ENCODE data around the gene TPT1. TPM values are rescaled to one million over a fixed set of nuclear protein-coding genes. Genes with fewer than 3 reads are reported as not detected.

Gene TPT1
- total RNA-seq, 2 experiments from 2014 or later = 3,533 to 3,563 TPM

- peak; percentile 10 for ATAC-seq
- POLR2A ChIA-PET = no interaction called here
- intact Hi-C loops (cut with micrococcal nuclease) = no loop called here
- Mint-ChIP-seq H3K36me3 (ENCODE audit: low read depth) (no peaks in the 10 kb centered on the region), H3K27me3 (peaks cover 17% of the 10 kb centered on the region), H3K4me3 (peak overlapping the region; percentile 76), H3K27ac (no peak overlapping the region), H3K4me1 (ENCODE audit: low read depth) (peaks cover 19% of the 10 kb centered on the region), H3K9me3 (no peaks in the 10 kb centered on the region)
- CTCF ChIA-PET = interaction anchor here (0.6 to 5.1 kb wide), 17 partner anchors 10 to 721 kb away, joined by 3 to 93 read pairs (median 7); partner anchors contain the start of gene TPT1
- TF ChIP-seq CTCF (IDR thresholded peaks at IDR 0.05) = no peak
- DNase-seq = no peak
These were observed 30.4 kb downstream of the TPT1 start for GRCh38 chr13:45310341-45311131.

- ATAC-seq (no peak), DNase-seq (no peak)
- Mint-ChIP-seq H3K36me3 (ENCODE audit: low read depth) (no peaks in the 10 kb centered on the region), H3K27me3 (peaks cover 18% of the 10 kb centered on the region), H3K4me1 (ENCODE audit: low read depth) (peaks cover 19% of the 10 kb centered on the region), H3K27ac (no peak overlapping the region), H3K4me3 (no peak overlapping the region), H3K9me3 (no peaks in the 10 kb centered on the region)
- TF ChIP-seq CTCF (IDR thresholded peaks at IDR 0.05) = no peak
- POLR2A ChIA-PET = interaction anchor here (1.0 kb wide), 1 partner anchor 10 kb away, joined by 3 read pairs; no protein-coding TSS in a partner anchor
- CTCF ChIA-PET = interaction anchor here (1.4 to 5.1 kb wide), 5 partner anchors 9 to 265 kb away, joined by 3 to 93 read pairs (median 6); no protein-coding TSS in a partner anchor
- intact Hi-C loops (cut with micrococcal nuclease) = no loop called here
These were observed 34.0 kb downstream of the TPT1 start for GRCh38 chr13:45306966-45307365.

GRCh38 chr13:45305079-45305478 lies 35.9 kb downstream of the TPT1 start:
- H3K27me3 Mint-ChIP-seq = peaks cover 10% of the 10 kb centered on the region
- H3K27ac Mint-ChIP-seq = no peak overlapping the region
- ChIA-PET POLR2A (no interaction called here), CTCF (interaction anchor here (0.6 to 1.5 kb wide), 3 partner anchors 15 to 257 kb away, joined by 3 to 4 read pairs (median 3); no protein-coding TSS in a partner anchor)
- H3K36me3 Mint-ChIP-seq (ENCODE audit: low read depth) = no peaks in the 10 kb centered on the region
- no peaks in the 10 kb centered on the region for H3K9me3 Mint-ChIP-seq
- no peak for DNase-seq
- H3K4me3 Mint-ChIP-seq = no peak overlapping the region
- intact Hi-C loops (cut with micrococcal nuclease) = no loop called here
- ATAC-seq = no peak
- no peak for TF ChIP-seq CTCF (IDR thresholded peaks at IDR 0.05)
- peaks cover 8% of the 10 kb centered on the region for H3K4me1 Mint-ChIP-seq (ENCODE audit: low read depth)

GRCh38 chr13:45303866-45304265 lies 37.1 kb downstream of the TPT1 start:
- POLR2A ChIA-PET = interaction anchor here (0.8 kb wide), 1 partner anchor 243 kb away, joined by 3 read pairs; no protein-coding TSS in a partner anchor
- no peak for ATAC-seq
- no peak for DNase-seq
- intact Hi-C loops (cut with micrococcal nuclease) = no loop called here
- H3K4me3 Mint-ChIP-seq = no peak overlapping the region
- H3K4me1 Mint-ChIP-seq (ENCODE audit: low read depth) = peaks cover 4% of the 10 kb centered on the region
- H3K9me3 Mint-ChIP-seq = no peaks in the 10 kb centered on the region
- H3K36me3 Mint-ChIP-seq (ENCODE audit: low read depth) = no peaks in the 10 kb centered on the region
- CTCF ChIA-PET = interaction anchor here (1.0 to 2.0 kb wide), 6 partner anchors 12 to 257 kb away, joined by 3 to 11 read pairs (median 3); no protein-coding TSS in a partner anchor
- H3K27ac Mint-ChIP-seq = no peak overlapping the region
- peaks cover 5% of the 10 kb centered on the region for H3K27me3 Mint-ChIP-seq
- TF ChIP-seq CTCF (IDR thresholded peaks at IDR 0.05) = no peak

- intact Hi-C loops (cut with micrococcal nuclease) = no loop called here
- no peaks in the 10 kb centered on the region for H3K9me3 Mint-ChIP-seq
- DNase-seq (no peak), ATAC-seq (no peak)
- H3K27ac Mint-ChIP-seq = no peak overlapping the region
- no peak for TF ChIP-seq CTCF (IDR thresholded peaks at IDR 0.05)
- peaks cover 10% of the 10 kb centered on the region for H3K4me1 Mint-ChIP-seq (ENCODE audit: low read depth)
- no peak overlapping the region for H3K4me3 Mint-ChIP-seq
- ChIA-PET POLR2A (no interaction called here), CTCF (interaction anchor here (1.0 to 2.0 kb wide), 5 partner anchors 11 to 256 kb away, joined by 3 to 11 read pairs (median 3); no protein-coding TSS in a partner anchor)
- peaks cover 4% of the 10 kb centered on the region for H3K27me3 Mint-ChIP-seq
- H3K36me3 Mint-ChIP-seq (ENCODE audit: low read depth) = no peaks in the 10 kb centered on the region
These were observed 38.0 kb downstream of the TPT1 start for GRCh38 chr13:45303026-45303425.
